ENCODE results near the gene CDADC1. TPM values are rescaled to one million over a fixed set of nuclear protein-coding genes. Genes with fewer than 3 reads are reported as not detected.
"Not testable (repeated sequence)": the region's sequence is repeated elsewhere in the genome, so short reads cannot be mapped to it uniquely, and the experiment has no call there.

The CDADC1 gene
- total and polyA plus RNA-seq, 3 donors from 2014 or later = 18.5 to 33.2 (median 32.5) TPM

DNA sequence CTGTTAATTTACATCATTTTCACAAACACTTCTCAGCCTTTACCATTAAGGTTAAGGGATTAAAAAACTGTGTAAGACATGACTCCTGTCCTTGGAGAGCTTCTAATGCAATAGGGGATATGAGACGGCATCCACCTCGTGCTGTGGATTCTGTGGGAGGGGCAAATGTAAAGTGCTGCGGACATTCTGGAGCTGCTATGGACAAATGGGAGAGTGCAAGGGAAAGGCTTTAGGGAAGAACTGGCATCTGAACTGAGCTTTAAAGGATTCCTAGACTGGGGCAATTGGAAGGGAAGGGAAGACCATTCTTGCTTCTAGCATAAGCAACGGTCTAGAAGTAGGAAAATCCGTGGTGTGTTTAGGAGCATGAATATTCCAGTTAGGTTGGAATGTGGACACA, 31.4 kb downstream of the CDADC1 start:
- DNase-seq = no peak
- no peaks in the 10 kb centered on the region for H3K9me3 ChIP-seq

DNA sequence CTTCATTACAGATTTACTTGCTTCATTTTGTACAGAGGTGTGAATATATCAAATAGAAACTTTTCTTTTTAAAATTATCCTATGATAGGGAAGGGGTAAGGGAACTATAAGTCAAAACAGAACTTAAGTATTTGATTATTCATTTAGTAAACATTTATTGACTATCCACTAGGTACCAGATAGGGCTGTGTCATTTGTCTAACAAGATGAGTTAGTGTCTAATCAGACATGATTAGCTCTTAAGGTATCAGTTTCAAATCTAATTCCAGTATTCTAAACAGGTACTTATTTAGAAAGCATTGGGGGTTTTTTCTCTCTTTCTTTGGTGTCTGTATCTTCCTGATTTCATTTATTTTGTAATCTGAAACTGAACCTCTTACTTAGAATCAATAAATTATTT, 32.2 kb downstream of the CDADC1 start:
- DNase-seq = no peak
- Histone ChIP-seq H3K36me3 (ENCODE audit: low read depth, missing control alignments) (no peaks in the 10 kb centered on the region), H3K27me3 (no peaks in the 10 kb centered on the region), H3K4me3 (no peak overlapping the region), H3K4me1 (peaks cover 3% of the 10 kb centered on the region), H3K27ac (no peak overlapping the region), H3K9me3 (no peaks in the 10 kb centered on the region)
- TF ChIP-seq, protein P1, sequence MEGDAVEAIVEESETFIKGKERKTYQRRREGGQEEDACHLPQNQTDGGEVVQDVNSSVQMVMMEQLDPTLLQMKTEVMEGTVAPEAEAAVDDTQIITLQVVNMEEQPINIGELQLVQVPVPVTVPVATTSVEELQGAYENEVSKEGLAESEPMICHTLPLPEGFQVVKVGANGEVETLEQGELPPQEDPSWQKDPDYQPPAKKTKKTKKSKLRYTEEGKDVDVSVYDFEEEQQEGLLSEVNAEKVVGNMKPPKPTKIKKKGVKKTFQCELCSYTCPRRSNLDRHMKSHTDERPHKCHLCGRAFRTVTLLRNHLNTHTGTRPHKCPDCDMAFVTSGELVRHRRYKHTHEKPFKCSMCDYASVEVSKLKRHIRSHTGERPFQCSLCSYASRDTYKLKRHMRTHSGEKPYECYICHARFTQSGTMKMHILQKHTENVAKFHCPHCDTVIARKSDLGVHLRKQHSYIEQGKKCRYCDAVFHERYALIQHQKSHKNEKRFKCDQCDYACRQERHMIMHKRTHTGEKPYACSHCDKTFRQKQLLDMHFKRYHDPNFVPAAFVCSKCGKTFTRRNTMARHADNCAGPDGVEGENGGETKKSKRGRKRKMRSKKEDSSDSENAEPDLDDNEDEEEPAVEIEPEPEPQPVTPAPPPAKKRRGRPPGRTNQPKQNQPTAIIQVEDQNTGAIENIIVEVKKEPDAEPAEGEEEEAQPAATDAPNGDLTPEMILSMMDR (IDR thresholded peaks at IDR 0.05) = no peak
- no peak for TF ChIP-seq POLR2A (IDR thresholded peaks at IDR 0.05)
- intact Hi-C loops (cut with DNase I; ENCODE audit: low total_unique reads) = no loop called here

More for the DNA sequence above, 31.4 kb downstream of the CDADC1 start:
- Histone ChIP-seq H3K36me3 (ENCODE audit: low read depth, missing control alignments) (no peaks in the 10 kb centered on the region), H3K27ac (no peak overlapping the region), H3K27me3 (no peaks in the 10 kb centered on the region), H3K4me1 (peaks cover 3% of the 10 kb centered on the region), H3K4me3 (no peak overlapping the region)
- intact Hi-C loops (cut with DNase I; ENCODE audit: low total_unique reads) = no loop called here
- 39 to 63% methylated on average over 5 of the region's 5 CpGs for WGBS, 2 donors
- TF ChIP-seq POLR2A (IDR thresholded peaks at IDR 0.05) = no peak
- TF ChIP-seq, protein P1 (IDR thresholded peaks at IDR 0.05) = no peak

DNA sequence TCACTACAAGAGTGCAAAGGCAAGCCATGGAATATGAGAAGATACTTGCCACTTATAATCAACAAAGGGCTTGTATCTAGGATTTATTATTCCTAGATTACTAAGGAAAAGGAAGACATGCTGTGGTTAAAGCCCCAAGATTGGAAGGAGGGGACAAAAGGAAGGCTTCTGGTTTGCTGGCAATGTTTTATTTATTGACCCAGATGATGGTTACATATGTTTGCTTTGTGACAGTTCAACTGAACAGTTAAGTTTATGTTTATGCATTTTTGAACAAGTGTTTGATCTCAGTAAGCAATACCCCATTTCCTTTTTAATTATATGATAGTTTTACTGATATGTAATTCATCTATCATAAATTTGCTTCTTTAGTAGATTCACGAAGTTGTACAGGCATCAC, 40.3 kb downstream of the CDADC1 start:
- H3K27ac ChIP-seq = no peak overlapping the region
- no peak for DNase-seq
- WGBS, 2 donors = 63 to 85% methylated on average over 1 of the region's 1 CpG
- no peaks in the 10 kb centered on the region for H3K4me1 ChIP-seq
- H3K36me3 ChIP-seq (ENCODE audit: low read depth, missing control alignments) = no peaks in the 10 kb centered on the region
- intact Hi-C loops (cut with DNase I; ENCODE audit: low total_unique reads) = no loop called here
- H3K27me3 ChIP-seq = no peaks in the 10 kb centered on the region
- H3K9me3 ChIP-seq = no peaks in the 10 kb centered on the region
- TF ChIP-seq, protein P1 (IDR thresholded peaks at IDR 0.05) = no peak
- no peak for TF ChIP-seq POLR2A (IDR thresholded peaks at IDR 0.05)
- H3K4me3 ChIP-seq = no peak overlapping the region

DNA sequence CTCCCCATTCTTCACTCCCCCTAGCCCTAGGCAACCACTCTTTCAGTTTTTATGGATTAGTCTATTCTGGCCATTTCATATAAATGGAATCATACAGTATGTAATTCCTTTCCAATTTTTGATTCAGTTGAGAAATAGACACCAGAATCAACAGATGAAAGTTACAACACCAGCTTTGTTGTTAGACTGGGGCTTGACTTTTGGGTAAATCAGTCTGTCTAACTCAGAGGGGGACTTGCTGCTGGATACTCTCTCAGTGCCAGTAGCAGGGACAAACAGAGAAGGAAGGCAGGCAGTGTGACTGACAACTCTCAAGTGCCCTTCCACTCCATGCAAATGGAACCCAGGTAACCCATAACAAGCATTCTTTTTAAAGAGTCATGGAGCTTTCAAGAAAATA, 40.7 kb downstream of the CDADC1 start:
- Histone ChIP-seq H3K27ac (no peak overlapping the region), H3K4me3 (no peak overlapping the region), H3K27me3 (no peaks in the 10 kb centered on the region), H3K36me3 (ENCODE audit: low read depth, missing control alignments) (no peaks in the 10 kb centered on the region), H3K4me1 (no peaks in the 10 kb centered on the region), H3K9me3 (no peaks in the 10 kb centered on the region)
- TF ChIP-seq, protein P1 (IDR thresholded peaks at IDR 0.05) = no peak
- TF ChIP-seq POLR2A (IDR thresholded peaks at IDR 0.05) = no peak
- no peak for DNase-seq
- intact Hi-C loops (cut with DNase I; ENCODE audit: low total_unique reads) = no loop called here

DNA sequence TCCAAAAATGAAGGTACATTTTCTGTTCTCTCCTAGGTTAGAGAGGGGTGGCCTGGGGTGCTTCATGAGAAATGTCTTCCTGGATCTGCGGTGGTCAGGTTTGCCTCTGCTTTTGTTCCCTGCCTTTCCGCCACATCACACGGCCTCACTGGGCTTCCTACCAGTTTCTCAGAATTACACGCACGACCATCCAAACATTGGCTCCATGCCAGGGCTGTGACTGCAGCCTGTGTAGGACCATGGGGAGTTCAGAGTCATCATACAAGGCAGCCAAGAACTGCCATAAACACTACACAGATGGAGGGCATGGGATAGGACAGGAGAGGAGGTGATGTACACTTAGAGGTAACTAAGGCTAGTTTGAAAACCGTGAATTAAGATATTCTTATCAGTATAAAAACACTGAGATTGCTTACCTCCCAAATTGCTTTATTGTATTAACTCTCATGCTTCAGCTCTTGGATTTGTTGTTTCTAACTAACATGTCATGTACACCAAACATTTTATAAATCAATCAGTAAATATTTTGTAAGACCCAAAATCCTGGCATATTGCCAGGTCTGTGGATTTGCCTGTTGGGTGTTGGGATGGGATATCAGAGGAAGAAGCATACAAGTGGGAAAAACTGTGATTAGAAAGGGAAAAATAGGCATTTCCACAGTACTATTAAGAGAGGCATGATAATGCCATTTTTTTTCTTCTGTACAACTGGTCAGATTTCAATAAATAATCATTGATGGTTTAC, 45.2 kb downstream of the CDADC1 start:
- no peak overlapping the region for H3K4me3 ChIP-seq
- intact Hi-C loops (cut with DNase I; ENCODE audit: low total_unique reads) = no loop called here
- TF ChIP-seq, protein P1 (IDR thresholded peaks at IDR 0.05) = no peak
- no peak for TF ChIP-seq POLR2A (IDR thresholded peaks at IDR 0.05)
- H3K4me1 ChIP-seq = peaks cover 6% of the 10 kb centered on the region
- DNase-seq = no peak
- H3K9me3 ChIP-seq = no peaks in the 10 kb centered on the region
- H3K27ac ChIP-seq = no peak overlapping the region
- no peaks in the 10 kb centered on the region for H3K27me3 ChIP-seq
- no peaks in the 10 kb centered on the region for H3K36me3 ChIP-seq (ENCODE audit: low read depth, missing control alignments)
- WGBS, 2 donors = 47 to 54% methylated on average over 6 of the region's 6 CpGs

DNA sequence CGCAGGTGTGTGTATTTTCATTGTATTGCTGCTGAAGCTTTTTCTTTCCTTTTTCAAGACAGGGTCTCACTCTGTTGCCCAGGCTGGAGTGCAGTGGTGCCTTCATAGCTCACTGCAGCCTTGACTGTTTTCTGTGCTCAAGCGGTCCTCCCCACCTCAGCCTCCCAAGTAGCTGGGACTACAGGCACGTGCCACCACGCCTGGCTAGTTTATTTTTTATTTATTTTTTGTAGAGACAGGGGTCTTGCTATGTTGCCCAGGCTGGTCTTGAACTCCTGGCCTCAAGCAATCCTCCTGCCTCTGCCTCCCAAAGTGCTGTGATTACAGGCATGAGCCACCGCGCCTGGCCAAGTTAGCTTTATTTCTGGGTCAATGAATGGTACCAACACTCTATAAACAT, 47.0 kb downstream of the CDADC1 start:
- DNase-seq; intact Hi-C loops (cut with DNase I; ENCODE audit: low total_unique reads): not testable (repeated sequence)
- 94 to 95% methylated on average over 6 of the region's 6 CpGs for WGBS, 2 donors

More for the DNA sequence above, 47.0 kb downstream of the CDADC1 start:
- not testable (repeated sequence) for H3K9me3 ChIP-seq; H3K36me3 ChIP-seq (ENCODE audit: low read depth, missing control alignments); H3K27me3 ChIP-seq; H3K4me3 ChIP-seq
- peak overlapping the region; percentile 45 to 70 for H3K27ac ChIP-seq
- H3K4me1 ChIP-seq = peaks cover 18% of the 10 kb centered on the region
